ENCODE results near the gene BCL2L11.

The BCL2L11 gene

DNA sequence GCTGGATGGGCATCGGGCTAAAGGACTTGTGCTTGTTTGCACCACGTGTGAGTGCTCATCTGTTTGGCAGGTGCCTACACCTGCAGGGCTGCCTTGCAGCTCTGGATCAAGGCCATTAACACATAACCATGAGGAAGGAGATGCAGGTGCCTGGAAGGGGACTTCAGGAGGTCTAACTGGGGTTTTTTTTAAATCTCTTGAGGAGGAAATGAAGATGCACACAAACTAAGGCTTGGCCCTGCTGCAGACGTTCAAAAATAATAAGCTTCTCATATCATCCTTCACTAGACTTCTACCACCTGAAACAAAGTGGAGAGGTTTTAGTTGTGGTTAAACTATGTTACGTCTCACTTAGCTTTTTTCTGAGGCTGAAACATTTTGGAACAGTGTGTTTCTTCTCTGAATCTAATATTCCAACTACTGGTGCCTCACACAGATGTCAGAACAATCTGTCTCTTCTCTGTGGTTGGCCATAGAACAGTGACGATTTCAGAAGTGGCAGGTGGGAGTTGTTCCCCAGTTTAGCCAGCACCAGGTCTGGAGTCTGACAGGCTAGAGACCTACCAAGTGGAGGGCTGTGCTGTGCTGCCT lies 36.5 kb downstream of the BCL2L11 start:
- H3K27ac ChIP-seq (replicated peaks), result no peak overlapping the region
- no peak for TF ChIP-seq CTCF (IDR thresholded peaks at IDR 0.05; ENCODE audit: insufficient read depth, low read length)
- TF ChIP-seq GABPA (IDR thresholded peaks at IDR 0.05; ENCODE audit: low read depth), result no peak
- TF ChIP-seq POLR2AphosphoS5 (IDR thresholded peaks at IDR 0.05; ENCODE audit: low read depth), result no peak
- TF ChIP-seq, protein P1, sequence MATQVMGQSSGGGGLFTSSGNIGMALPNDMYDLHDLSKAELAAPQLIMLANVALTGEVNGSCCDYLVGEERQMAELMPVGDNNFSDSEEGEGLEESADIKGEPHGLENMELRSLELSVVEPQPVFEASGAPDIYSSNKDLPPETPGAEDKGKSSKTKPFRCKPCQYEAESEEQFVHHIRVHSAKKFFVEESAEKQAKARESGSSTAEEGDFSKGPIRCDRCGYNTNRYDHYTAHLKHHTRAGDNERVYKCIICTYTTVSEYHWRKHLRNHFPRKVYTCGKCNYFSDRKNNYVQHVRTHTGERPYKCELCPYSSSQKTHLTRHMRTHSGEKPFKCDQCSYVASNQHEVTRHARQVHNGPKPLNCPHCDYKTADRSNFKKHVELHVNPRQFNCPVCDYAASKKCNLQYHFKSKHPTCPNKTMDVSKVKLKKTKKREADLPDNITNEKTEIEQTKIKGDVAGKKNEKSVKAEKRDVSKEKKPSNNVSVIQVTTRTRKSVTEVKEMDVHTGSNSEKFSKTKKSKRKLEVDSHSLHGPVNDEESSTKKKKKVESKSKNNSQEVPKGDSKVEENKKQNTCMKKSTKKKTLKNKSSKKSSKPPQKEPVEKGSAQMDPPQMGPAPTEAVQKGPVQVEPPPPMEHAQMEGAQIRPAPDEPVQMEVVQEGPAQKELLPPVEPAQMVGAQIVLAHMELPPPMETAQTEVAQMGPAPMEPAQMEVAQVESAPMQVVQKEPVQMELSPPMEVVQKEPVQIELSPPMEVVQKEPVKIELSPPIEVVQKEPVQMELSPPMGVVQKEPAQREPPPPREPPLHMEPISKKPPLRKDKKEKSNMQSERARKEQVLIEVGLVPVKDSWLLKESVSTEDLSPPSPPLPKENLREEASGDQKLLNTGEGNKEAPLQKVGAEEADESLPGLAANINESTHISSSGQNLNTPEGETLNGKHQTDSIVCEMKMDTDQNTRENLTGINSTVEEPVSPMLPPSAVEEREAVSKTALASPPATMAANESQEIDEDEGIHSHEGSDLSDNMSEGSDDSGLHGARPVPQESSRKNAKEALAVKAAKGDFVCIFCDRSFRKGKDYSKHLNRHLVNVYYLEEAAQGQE (IDR thresholded peaks at IDR 0.05; ENCODE audit: insufficient replicate concordance, low read depth), result no peak
- TF ChIP-seq SPI1 (IDR thresholded peaks at IDR 0.05; ENCODE audit: borderline replicate concordance, low read depth), result no peak
- DNase-seq (ENCODE audit: low read depth in 1 of 2, low spot score in 1 of 2), result no peak

GRCh38 chr2:111157798-111158197 lies 37.1 kb downstream of the BCL2L11 start:
- no peak for DNase-seq (ENCODE audit: low read depth in 1 of 2, low spot score in 1 of 2)
- TF ChIP-seq GABPA (IDR thresholded peaks at IDR 0.05; ENCODE audit: low read depth) (no peak), CTCF (IDR thresholded peaks at IDR 0.05; ENCODE audit: insufficient read depth, low read length) (no peak), SPI1 (IDR thresholded peaks at IDR 0.05; ENCODE audit: borderline replicate concordance, low read depth) (no peak), POLR2AphosphoS5 (IDR thresholded peaks at IDR 0.05; ENCODE audit: low read depth) (no peak)
- TF ChIP-seq, protein P1 (IDR thresholded peaks at IDR 0.05; ENCODE audit: insufficient replicate concordance, low read depth), result no peak
- Histone ChIP-seq H3K4me3 (replicated peaks; ENCODE audit: insufficient read depth, low read length) (no peak overlapping the region), H3K27me3 (ENCODE audit: insufficient read depth, poor library complexity, severe bottlenecking) (no peaks in the 10 kb centered on the region), H3K27ac (replicated peaks) (no peak overlapping the region)

More for the DNA sequence above, 36.5 kb downstream of the BCL2L11 start:
- Histone ChIP-seq H3K4me3 (replicated peaks; ENCODE audit: insufficient read depth, low read length) (no peak overlapping the region), H3K27me3 (ENCODE audit: insufficient read depth, poor library complexity, severe bottlenecking) (no peaks in the 10 kb centered on the region)

GRCh38 chr2:111159641-111160040 lies 38.9 kb downstream of the BCL2L11 start:
- no peak overlapping the region for H3K4me3 ChIP-seq (replicated peaks; ENCODE audit: insufficient read depth, low read length)
- H3K27ac ChIP-seq (replicated peaks), result no peak overlapping the region
- H3K27me3 ChIP-seq (ENCODE audit: insufficient read depth, poor library complexity, severe bottlenecking), result no peaks in the 10 kb centered on the region
- no peak for TF ChIP-seq SPI1 (IDR thresholded peaks at IDR 0.05; ENCODE audit: borderline replicate concordance, low read depth)
- TF ChIP-seq CTCF (IDR thresholded peaks at IDR 0.05; ENCODE audit: insufficient read depth, low read length), result no peak
- TF ChIP-seq GABPA (IDR thresholded peaks at IDR 0.05; ENCODE audit: low read depth), result no peak
- TF ChIP-seq, protein P1 (IDR thresholded peaks at IDR 0.05; ENCODE audit: insufficient replicate concordance, low read depth), result no peak
- no peak for TF ChIP-seq POLR2AphosphoS5 (IDR thresholded peaks at IDR 0.05; ENCODE audit: low read depth)
- DNase-seq (ENCODE audit: low read depth in 1 of 2, low spot score in 1 of 2), result no peak

Measured in HL-60 (cell line).